Endothelial cell of umbilical vein (primary cell): ENCODE data around the gene PRDM16. TPM values are rescaled to one million over a fixed set of nuclear protein-coding genes. Genes with fewer than 3 reads are reported as not detected.

Source experiments
- BruUV-seq: library from RNA; stranded (reverse); fragments of 400-500 nt; replicated peaks from 2 replicates; lab custom pipeline; 2021; lab: Mats Ljungman, UMichigan
- CTCF ChIA-PET: fragments of 300-600, 350-600 bp; sonication (Branson Sonifier 250); formaldehyde crosslinking; loops from one replicate; lab custom pipeline; 2021; ENCODE audit warnings: antibody characterized with exemption, inconsistent platforms; lab: Charles Lee
- POLR2A ChIA-PET: fragments of 300-600, 350-600 bp; sonication (Branson Sonifier 250); formaldehyde crosslinking; loops from one replicate; lab custom pipeline; 2021; ENCODE audit warnings: antibody characterized with exemption, inconsistent platforms; lab: Charles Lee
- DNase-seq: peaks from one replicate; pipeline ENCODE4 v3.0.0-alpha.2; 2011; ENCODE audit warnings: low read depth, low spot score
- FAIRE-seq: peaks from 2 replicates; lab custom pipeline; 2011; peaks lifted over from hg19 to GRCh38; lab: Jason Lieb, UNC
- H2AFZ ChIP-seq: 2 replicates; pipeline ENCODE4 v1.6.0; 2012; ENCODE audit warnings: low read depth, low read length, control low read depth, inconsistent platforms
- H3K27ac ChIP-seq: 2 replicates; pipeline ENCODE4 v1.5.1; 2011; ENCODE audit warnings: low read depth, mild to moderate bottlenecking, control low read depth, low read length, moderate library complexity; ENCODE audit not compliant: insufficient read depth
- H3K27me3 ChIP-seq, 2 experiments: 2 replicates each; pipeline versions ENCODE4 v1.6.0 to v1.6.1; 2011; ENCODE audit warnings: low read length in 2 of 2, mixed read lengths in 1 of 2; ENCODE audit not compliant: control insufficient read depth in 2 of 2, insufficient read depth in 2 of 2
- H3K36me3 ChIP-seq, 2 experiments: 2 replicates in 1 of 2; 3 replicates in 1 of 2; pipeline ENCODE4 v1.5.1; 2011; ENCODE audit warnings: low read length in 2 of 2, mild to moderate bottlenecking in 1 of 2, moderate library complexity in 1 of 2; ENCODE audit not compliant: control insufficient read depth in 2 of 2, insufficient read depth in 2 of 2; ENCODE audit errors: extremely low read depth in 1 of 2
- H3K4me1 ChIP-seq: 3 replicates; pipeline ENCODE4 v1.5.1; 2011; ENCODE audit warnings: mild to moderate bottlenecking, low read length; ENCODE audit not compliant: control insufficient read depth, insufficient read depth; ENCODE audit errors: extremely low read depth
- H3K4me2 ChIP-seq: 2 replicates; pipeline ENCODE4 v1.6.1; 2011; ENCODE audit warnings: low read length, control low read depth, mixed read lengths; ENCODE audit not compliant: insufficient read depth
- H3K4me3 ChIP-seq, 3 experiments: fragments of 200-600 bp in 1 of 3; sonication (generic), shearing (Covaris generic) in 1 of 3; replicated peaks in 1 of 3; 2 replicates each; pipeline ENCODE4 v1.5.1; 2011 to 2016; ENCODE audit warnings: control low read depth in 3 of 3, low read length in 3 of 3, mild to moderate bottlenecking in 2 of 3, inconsistent platforms in 1 of 3, low read depth in 1 of 3, moderate library complexity in 1 of 3; ENCODE audit not compliant: insufficient read depth in 1 of 3
- H3K79me2 ChIP-seq: 2 replicates; pipeline ENCODE4 v1.6.0; 2012; ENCODE audit warnings: low read length, inconsistent platforms; ENCODE audit not compliant: control insufficient read depth, insufficient read depth
- H3K9ac ChIP-seq: replicated peaks from 2 replicates; pipeline ENCODE3; 2011; ENCODE audit warnings: low read length, control low read depth; ENCODE audit not compliant: insufficient read depth; ENCODE audit errors: extremely low read depth
- H3K9me1 ChIP-seq: replicated peaks from 3 replicates; pipeline ENCODE4 v1.6.0; 2011; ENCODE audit warnings: mild to moderate bottlenecking, low read length; ENCODE audit not compliant: control insufficient read depth, insufficient read depth; ENCODE audit errors: extremely low read depth
- H3K9me3 ChIP-seq: replicated peaks from 2 replicates; pipeline ENCODE4 v1.5.1; 2012; ENCODE audit warnings: low read length, inconsistent platforms; ENCODE audit not compliant: control insufficient read depth, insufficient read depth
- H4K20me1 ChIP-seq: replicated peaks from 2 replicates; pipeline ENCODE3; 2011; ENCODE audit warnings: mild to moderate bottlenecking, low read length; ENCODE audit not compliant: control insufficient read depth, insufficient read depth; ENCODE audit errors: extremely low read depth
- EZH2 ChIP-seq: IDR thresholded peaks from 2 replicates; pipeline ENCODE4 v1.6.1; 2012; ENCODE audit warnings: borderline replicate concordance, low read depth, mild to moderate bottlenecking, moderate library complexity, low read length, inconsistent platforms; ENCODE audit not compliant: severe bottlenecking
- FOS ChIP-seq: IDR thresholded peaks from 2 replicates; pipeline ENCODE4 v1.6.1; 2011; ENCODE audit warnings: mild to moderate bottlenecking, low read length, moderate library complexity, borderline replicate concordance; ENCODE audit not compliant: insufficient read depth
- GATA2 ChIP-seq: IDR thresholded peaks from 2 replicates; pipeline ENCODE4 v1.7.0; 2011; ENCODE audit warnings: low read depth, mild to moderate bottlenecking, moderate library complexity, mixed read lengths, low read length; ENCODE audit not compliant: insufficient read length, insufficient read depth
- JUN ChIP-seq: IDR thresholded peaks from 2 replicates; pipeline ENCODE4 v1.6.1; 2011; ENCODE audit warnings: borderline replicate concordance, low read depth; ENCODE audit not compliant: insufficient read length, insufficient read depth
- MYC ChIP-seq: IDR thresholded peaks from one replicate; pipeline ENCODE4 v1.6.1; 2011; ENCODE audit warnings: mild to moderate bottlenecking, low read depth, low read length
- POLR2A ChIP-seq: IDR thresholded peaks from 2 replicates; pipeline ENCODE4 v1.6.1; 2012; ENCODE audit warnings: low read depth, mild to moderate bottlenecking, control low read depth, low read length
- POLR2AphosphoS5 ChIP-seq: IDR thresholded peaks from 2 replicates; pipeline ENCODE4 v1.6.1; 2012; ENCODE audit warnings: low read depth, mild to moderate bottlenecking, control low read depth, low read length, moderate library complexity; ENCODE audit not compliant: insufficient read depth
- dilution Hi-C: fragments of 300-500 bp; cut with MboI; formaldehyde crosslinking; loops from one replicate; pipeline ENCODE4 v1.15.0; 2019; ENCODE audit warnings: low sequenced_read_pairs; ENCODE audit not compliant: extremely low pct_ligation_motif_present
- intact Hi-C: fragments of 100-400 bp; cut with micrococcal nuclease; formaldehyde crosslinking; loops from one replicate; pipeline ENCODE4 v1.10.0; 2022
- polyA plus RNA-seq, 4 experiments: library from polyadenylated mRNA; depleted of rRNA in 3 of 4; stranded (reverse) in 3 of 4; unstranded in 1 of 4; fragments of >200 nt; gene quantifications; 2 replicates each; pipeline versions ENCODE4 v1.2.1 to v1.2.3, GENCODE V29; 2011 to 2012; ENCODE audit warnings: missing spikeins in 1 of 4
- total RNA-seq: library from RNA; stranded (reverse); gene quantifications from 2 replicates; pipeline ENCODE4 v1.2.3, GENCODE V29; 2021
- TF ChIP-seq, protein P1 (sequence below): IDR thresholded peaks from 2 replicates; pipeline ENCODE4 v1.6.1; 2011; ENCODE audit not compliant: insufficient read depth, insufficient read length
- TF ChIP-seq, protein P2 (sequence below), 2 donors: IDR thresholded peaks; 1 replicate in 1 of 2; 2 replicates in 1 of 2; pipeline ENCODE4 v1.5.1; 2011; ENCODE audit warnings: low read length in 2 of 2, mild to moderate bottlenecking in 2 of 2, moderate library complexity in 2 of 2, control low read depth in 1 of 2, inconsistent platforms in 1 of 2, low read depth in 1 of 2; ENCODE audit not compliant: insufficient read depth in 1 of 2; ENCODE audit errors: extremely low read depth in 1 of 2

The PRDM16 gene
- total and polyA plus RNA-seq, 2 donors (not counting 3 experiments of a cell fraction or from before 2014, with no cell fraction given): not detected

DNA sequence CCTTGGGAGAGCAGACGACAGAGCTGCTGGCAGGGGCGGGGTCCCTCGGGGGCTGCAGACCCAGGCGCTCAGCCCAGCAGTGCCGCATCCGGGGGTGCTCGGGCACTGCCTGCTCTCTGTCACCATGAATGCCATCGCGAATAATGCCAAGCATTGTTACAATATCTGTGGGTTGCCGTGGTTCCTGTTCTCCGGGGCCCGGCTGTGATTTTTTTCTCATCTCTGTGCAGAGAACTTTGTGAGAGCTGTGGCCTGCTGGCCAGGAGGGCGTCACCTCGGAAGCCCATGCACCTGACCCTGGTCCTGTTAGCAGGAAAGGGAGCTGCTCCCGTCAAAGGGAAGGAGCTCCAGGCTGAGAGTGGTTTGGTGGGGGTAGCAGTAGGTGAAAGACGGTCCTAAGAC lies 70.4 kb downstream of the PRDM16 start:
- TF ChIP-seq, protein P1, sequence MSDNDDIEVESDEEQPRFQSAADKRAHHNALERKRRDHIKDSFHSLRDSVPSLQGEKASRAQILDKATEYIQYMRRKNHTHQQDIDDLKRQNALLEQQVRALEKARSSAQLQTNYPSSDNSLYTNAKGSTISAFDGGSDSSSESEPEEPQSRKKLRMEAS: no peak
- TF ChIP-seq, protein P2, sequence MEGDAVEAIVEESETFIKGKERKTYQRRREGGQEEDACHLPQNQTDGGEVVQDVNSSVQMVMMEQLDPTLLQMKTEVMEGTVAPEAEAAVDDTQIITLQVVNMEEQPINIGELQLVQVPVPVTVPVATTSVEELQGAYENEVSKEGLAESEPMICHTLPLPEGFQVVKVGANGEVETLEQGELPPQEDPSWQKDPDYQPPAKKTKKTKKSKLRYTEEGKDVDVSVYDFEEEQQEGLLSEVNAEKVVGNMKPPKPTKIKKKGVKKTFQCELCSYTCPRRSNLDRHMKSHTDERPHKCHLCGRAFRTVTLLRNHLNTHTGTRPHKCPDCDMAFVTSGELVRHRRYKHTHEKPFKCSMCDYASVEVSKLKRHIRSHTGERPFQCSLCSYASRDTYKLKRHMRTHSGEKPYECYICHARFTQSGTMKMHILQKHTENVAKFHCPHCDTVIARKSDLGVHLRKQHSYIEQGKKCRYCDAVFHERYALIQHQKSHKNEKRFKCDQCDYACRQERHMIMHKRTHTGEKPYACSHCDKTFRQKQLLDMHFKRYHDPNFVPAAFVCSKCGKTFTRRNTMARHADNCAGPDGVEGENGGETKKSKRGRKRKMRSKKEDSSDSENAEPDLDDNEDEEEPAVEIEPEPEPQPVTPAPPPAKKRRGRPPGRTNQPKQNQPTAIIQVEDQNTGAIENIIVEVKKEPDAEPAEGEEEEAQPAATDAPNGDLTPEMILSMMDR (IDR thresholded peaks at IDR 0.05; ENCODE audit: extremely low read depth in 1 of 2, insufficient read depth in 1 of 2, low read depth in 1 of 2, low read length in 2 of 2): no peak
- TF ChIP-seq JUN: no peak
- no peak for TF ChIP-seq EZH2
- TF ChIP-seq POLR2AphosphoS5: no peak
- no peak for TF ChIP-seq MYC
- no peak for TF ChIP-seq GATA2
- no peak for TF ChIP-seq FOS
- no peak for TF ChIP-seq POLR2A
- H3K27me3 ChIP-seq: no peaks in the 10 kb centered on the region
- no peaks in the 10 kb centered on the region for H4K20me1 ChIP-seq
- ChIA-PET POLR2A (no interaction called here), CTCF (no interaction called here)
- intact Hi-C loops (no loop called here), dilution Hi-C loops (no loop called here)
- H3K4me2 ChIP-seq: no peak overlapping the region
- H3K79me2 ChIP-seq: no peaks in the 10 kb centered on the region
- DNase-seq: no peak
- H3K27ac ChIP-seq: no peak overlapping the region
- no peaks in the 10 kb centered on the region for H3K9me3 ChIP-seq
- no TSS peak for BruUV-seq
- H3K4me3 ChIP-seq: no peak overlapping the region
- no peaks in the 10 kb centered on the region for H3K36me3 ChIP-seq
- H3K9me1 ChIP-seq: no peaks in the 10 kb centered on the region
- H2AFZ ChIP-seq: no peak overlapping the region
- FAIRE-seq: no peak
- no peak overlapping the region for H3K9ac ChIP-seq
- H3K4me1 ChIP-seq: no peaks in the 10 kb centered on the region
